Fibroblast of villous mesenchyme (primary cell): ENCODE measurements around the gene C1GALT1C1. TPM values are rescaled to one million over a fixed set of nuclear protein-coding genes. Genes with fewer than 3 reads are reported as not detected.
"Not testable (repeated sequence)": the region's sequence is repeated elsewhere in the genome, so short reads cannot be mapped to it uniquely, and the experiment has no call there.

Experiments used
- DNase-seq: peaks from one replicate; pipeline ENCODE4 v3.0.0-alpha.2; 2010; ENCODE audit warnings: low read depth
- H3K4me3 ChIP-seq: 2 replicates; pipeline ENCODE4 v1.5.1; 2011; ENCODE audit warnings: low read depth, mild to moderate bottlenecking, low read length
- CTCF ChIP-seq: IDR thresholded peaks from 2 replicates; pipeline ENCODE4 v1.5.1; 2012; ENCODE audit warnings: low read depth, mild to moderate bottlenecking, low read length; ENCODE audit not compliant: insufficient read depth
- total RNA-seq: library from RNA; depleted of rRNA; stranded (reverse); fragments of >200 nt; gene quantifications from 2 replicates; pipeline ENCODE4 v1.2.3, GENCODE V29; 2012

C1GALT1C1 gene
- total RNA-seq, 1 donor = 84.2 TPM

GRCh38 chrX:120664081-120664480 is 34.2 kb upstream of the C1GALT1C1 start:
- no peak overlapping the region for H3K4me3 ChIP-seq
- DNase-seq = peak; percentile 34
- peak; percentile 18 for TF ChIP-seq CTCF

GRCh38 chrX:120662662-120663061 is 32.8 kb upstream of the C1GALT1C1 start:
- H3K4me3 ChIP-seq = no peak overlapping the region
- DNase-seq = no peak
- TF ChIP-seq CTCF = no peak

GRCh38 chrX:120660637-120661036 is 30.8 kb upstream of the C1GALT1C1 start:
- no peak overlapping the region for H3K4me3 ChIP-seq
- no peak for TF ChIP-seq CTCF
- DNase-seq = no peak

GRCh38 chrX:120653000-120653399 is 23.1 kb upstream of the C1GALT1C1 start:
- no peak for DNase-seq
- no peak overlapping the region for H3K4me3 ChIP-seq
- TF ChIP-seq CTCF = no peak

- not testable (repeated sequence) for H3K4me3 ChIP-seq, DNase-seq
Observed at GRCh38 chrX:120652256-120652655, 22.4 kb upstream of the C1GALT1C1 start.

- H3K4me3 ChIP-seq = no peak overlapping the region
- TF ChIP-seq CTCF = no peak
- no peak for DNase-seq
Observed at GRCh38 chrX:120647127-120647526, 17.3 kb upstream of the C1GALT1C1 start.

GRCh38 chrX:120642871-120643270 is 13.0 kb upstream of the C1GALT1C1 start:
- TF ChIP-seq CTCF = no peak
- no peak for DNase-seq
- H3K4me3 ChIP-seq = no peak overlapping the region
